SU-DHL-6 (cell line): ENCODE measurements around the gene EFHD1.

Experiments
- EZH2phosphoT487 ChIP-seq: fragments of 200-600 bp; sonication (generic), shearing (Covaris generic); conservative IDR thresholded peaks from 2 replicates; pipeline ENCODE4 v1.6.1; 2018; ENCODE audit warnings: mild to moderate bottlenecking, antibody characterized with exemption, low read length, moderate library complexity, mixed read lengths
- TF ChIP-seq, protein P1 (sequence below): fragments of 200-600 bp; sonication (generic); IDR thresholded peaks from one replicate; pipeline ENCODE4 v1.5.1; 2017; ENCODE audit warnings: antibody characterized with exemption, mild to moderate bottlenecking, low read length, moderate library complexity; ENCODE audit not compliant: insufficient read depth, poor library complexity, severe bottlenecking

DNA sequence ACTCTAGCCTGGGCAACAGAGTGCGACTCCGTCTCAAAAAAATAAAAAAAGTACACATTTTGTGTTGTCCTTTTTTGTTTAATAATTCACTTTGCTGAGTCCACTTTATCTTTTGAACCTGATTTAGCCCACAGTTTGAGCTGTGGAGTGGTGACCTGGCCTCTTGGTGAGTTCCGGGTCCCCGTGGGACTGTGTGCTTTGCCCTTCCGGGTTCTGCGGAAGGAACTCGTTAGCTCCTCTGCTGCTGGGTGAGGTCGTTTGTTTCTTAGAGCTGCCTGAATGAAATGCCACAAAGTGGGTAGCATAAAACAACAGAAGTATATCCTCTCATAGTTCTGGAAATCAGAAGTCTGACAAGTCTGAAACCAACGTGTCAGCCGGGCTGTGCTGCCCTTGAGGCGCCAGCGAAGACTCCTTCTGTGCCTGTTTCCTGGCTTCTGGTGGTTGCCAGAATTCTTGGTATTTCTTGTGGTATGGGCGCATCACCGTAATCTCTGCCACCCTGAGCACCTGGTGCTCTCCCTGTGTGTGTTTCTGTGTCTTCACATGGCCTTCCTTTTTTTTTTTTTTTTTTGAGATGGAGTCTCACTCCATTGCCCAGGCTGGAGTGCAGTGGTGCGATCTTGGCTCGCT, 3.5 kb downstream of the EFHD1 start:
- TF ChIP-seq, protein P1, sequence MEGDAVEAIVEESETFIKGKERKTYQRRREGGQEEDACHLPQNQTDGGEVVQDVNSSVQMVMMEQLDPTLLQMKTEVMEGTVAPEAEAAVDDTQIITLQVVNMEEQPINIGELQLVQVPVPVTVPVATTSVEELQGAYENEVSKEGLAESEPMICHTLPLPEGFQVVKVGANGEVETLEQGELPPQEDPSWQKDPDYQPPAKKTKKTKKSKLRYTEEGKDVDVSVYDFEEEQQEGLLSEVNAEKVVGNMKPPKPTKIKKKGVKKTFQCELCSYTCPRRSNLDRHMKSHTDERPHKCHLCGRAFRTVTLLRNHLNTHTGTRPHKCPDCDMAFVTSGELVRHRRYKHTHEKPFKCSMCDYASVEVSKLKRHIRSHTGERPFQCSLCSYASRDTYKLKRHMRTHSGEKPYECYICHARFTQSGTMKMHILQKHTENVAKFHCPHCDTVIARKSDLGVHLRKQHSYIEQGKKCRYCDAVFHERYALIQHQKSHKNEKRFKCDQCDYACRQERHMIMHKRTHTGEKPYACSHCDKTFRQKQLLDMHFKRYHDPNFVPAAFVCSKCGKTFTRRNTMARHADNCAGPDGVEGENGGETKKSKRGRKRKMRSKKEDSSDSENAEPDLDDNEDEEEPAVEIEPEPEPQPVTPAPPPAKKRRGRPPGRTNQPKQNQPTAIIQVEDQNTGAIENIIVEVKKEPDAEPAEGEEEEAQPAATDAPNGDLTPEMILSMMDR, result no peak
- TF ChIP-seq EZH2phosphoT487, result no peak
